HEK293 (cell line): ENCODE measurements around the gene NPIPA8.
"Not testable (repeated sequence)": the region's sequence is repeated elsewhere in the genome, so short reads cannot be mapped to it uniquely, and the experiment has no call there.

Source experiments
- KLF9 ChIP-seq: fragments of 450-650 bp; formaldehyde crosslinking; IDR thresholded peaks from 2 replicates; pipeline ENCODE4 v1.5.1; 2016; ENCODE audit warnings: missing biosample characterization, missing genetic modification characterization, low read depth
- TRIM28 ChIP-seq: IDR thresholded peaks from 2 replicates; pipeline ENCODE4 v1.6.1; 2011; ENCODE audit warnings: low read length, control low read depth, borderline replicate concordance
- ZIC2 ChIP-seq: fragments of 450-650 bp; formaldehyde crosslinking; IDR thresholded peaks from 2 replicates; pipeline ENCODE4 v1.5.1; 2016; ENCODE audit warnings: missing biosample characterization, missing genetic modification characterization
- ZNF221 ChIP-seq: fragments of 450-650 bp; formaldehyde crosslinking; IDR thresholded peaks from 2 replicates; pipeline ENCODE4 v1.5.1; 2017; ENCODE audit warnings: missing biosample characterization, missing genetic modification characterization, borderline replicate concordance
- ZNF561 ChIP-seq: fragments of 450-650 bp; IDR thresholded peaks from 2 replicates; pipeline ENCODE4 v1.5.1; 2018; ENCODE audit warnings: missing biosample characterization, missing genetic modification characterization, borderline replicate concordance
- ZNF623 ChIP-seq: fragments of 450-650 bp; formaldehyde crosslinking; IDR thresholded peaks from 2 replicates; pipeline ENCODE4 v1.5.1; 2016; ENCODE audit warnings: missing biosample characterization, missing genetic modification characterization
- ZNF707 ChIP-seq: fragments of 450-650 bp; formaldehyde crosslinking; IDR thresholded peaks from 2 replicates; pipeline ENCODE4 v1.5.1; 2016; ENCODE audit warnings: missing biosample characterization, missing genetic modification characterization
- ZNF747 ChIP-seq: fragments of 450-650 bp; formaldehyde crosslinking; IDR thresholded peaks from 2 replicates; pipeline ENCODE4 v1.5.1; 2016; ENCODE audit warnings: missing biosample characterization, missing genetic modification characterization
- ZXDB ChIP-seq: fragments of 450-650 bp; formaldehyde crosslinking; IDR thresholded peaks from 2 replicates; pipeline ENCODE4 v1.5.1; 2016; ENCODE audit warnings: missing biosample characterization, missing genetic modification characterization
- TF ChIP-seq, protein P1 (sequence below): fragments of 450-650 bp; formaldehyde crosslinking; IDR thresholded peaks from 2 replicates; pipeline ENCODE4 v1.5.1; 2016; ENCODE audit warnings: missing biosample characterization, missing genetic modification characterization
- TF ChIP-seq, protein P2 (sequence below): fragments of 450-650 bp; formaldehyde crosslinking; IDR thresholded peaks from 2 replicates; pipeline ENCODE4 v1.5.1; 2016; ENCODE audit warnings: missing biosample characterization, missing genetic modification characterization, borderline replicate concordance
- TF ChIP-seq, protein P3 (sequence below): fragments of 450-650 bp; formaldehyde crosslinking; IDR thresholded peaks from 2 replicates; pipeline ENCODE4 v1.5.1; 2016; ENCODE audit warnings: missing biosample characterization, missing genetic modification characterization
- TF ChIP-seq, protein P4 (sequence below): fragments of 450-650 bp; IDR thresholded peaks from 2 replicates; pipeline ENCODE4 v1.5.1; 2018; ENCODE audit warnings: missing biosample characterization, mild to moderate bottlenecking, missing genetic modification characterization
- TF ChIP-seq, protein P5 (sequence below): fragments of 450-650 bp; formaldehyde crosslinking; IDR thresholded peaks from 2 replicates; pipeline ENCODE4 v1.5.1; 2016; ENCODE audit warnings: missing biosample characterization, missing genetic modification characterization

DNA sequence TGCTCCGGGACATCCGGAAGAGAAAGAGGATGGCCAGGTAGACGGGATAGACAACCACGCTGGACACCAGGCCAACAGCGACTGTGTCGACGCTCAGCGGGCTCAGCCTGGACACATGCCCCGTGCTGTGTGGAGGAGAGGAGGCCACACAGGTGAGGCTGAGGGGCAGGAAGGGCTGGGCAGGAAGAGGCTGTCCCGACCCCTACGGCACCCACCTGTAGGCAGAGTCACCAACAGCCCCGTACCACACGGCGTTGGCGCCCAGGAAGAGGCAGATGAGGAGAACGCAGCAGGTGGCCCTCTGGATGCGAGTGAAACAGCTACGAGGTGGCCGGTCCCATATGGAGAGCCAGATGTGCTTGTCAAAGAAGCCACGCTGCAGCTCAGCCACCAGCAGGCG is at the start of gene NPIPA8:
- TF ChIP-seq ZNF707 (tag by site-specific recombination); TRIM28; ZNF747 (tag by site-specific recombination); ZNF623 (tag by site-specific recombination); ZNF221 (tag by site-specific recombination); KLF9 (tag by site-specific recombination); ZNF561 (tag by site-specific recombination); ZXDB (tag by site-specific recombination); ZIC2 (tag by site-specific recombination): not testable (repeated sequence)
- TF ChIP-seq, protein P1, sequence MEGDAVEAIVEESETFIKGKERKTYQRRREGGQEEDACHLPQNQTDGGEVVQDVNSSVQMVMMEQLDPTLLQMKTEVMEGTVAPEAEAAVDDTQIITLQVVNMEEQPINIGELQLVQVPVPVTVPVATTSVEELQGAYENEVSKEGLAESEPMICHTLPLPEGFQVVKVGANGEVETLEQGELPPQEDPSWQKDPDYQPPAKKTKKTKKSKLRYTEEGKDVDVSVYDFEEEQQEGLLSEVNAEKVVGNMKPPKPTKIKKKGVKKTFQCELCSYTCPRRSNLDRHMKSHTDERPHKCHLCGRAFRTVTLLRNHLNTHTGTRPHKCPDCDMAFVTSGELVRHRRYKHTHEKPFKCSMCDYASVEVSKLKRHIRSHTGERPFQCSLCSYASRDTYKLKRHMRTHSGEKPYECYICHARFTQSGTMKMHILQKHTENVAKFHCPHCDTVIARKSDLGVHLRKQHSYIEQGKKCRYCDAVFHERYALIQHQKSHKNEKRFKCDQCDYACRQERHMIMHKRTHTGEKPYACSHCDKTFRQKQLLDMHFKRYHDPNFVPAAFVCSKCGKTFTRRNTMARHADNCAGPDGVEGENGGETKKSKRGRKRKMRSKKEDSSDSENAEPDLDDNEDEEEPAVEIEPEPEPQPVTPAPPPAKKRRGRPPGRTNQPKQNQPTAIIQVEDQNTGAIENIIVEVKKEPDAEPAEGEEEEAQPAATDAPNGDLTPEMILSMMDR (tag by site-specific recombination): not testable (repeated sequence)
- TF ChIP-seq, protein P2, sequence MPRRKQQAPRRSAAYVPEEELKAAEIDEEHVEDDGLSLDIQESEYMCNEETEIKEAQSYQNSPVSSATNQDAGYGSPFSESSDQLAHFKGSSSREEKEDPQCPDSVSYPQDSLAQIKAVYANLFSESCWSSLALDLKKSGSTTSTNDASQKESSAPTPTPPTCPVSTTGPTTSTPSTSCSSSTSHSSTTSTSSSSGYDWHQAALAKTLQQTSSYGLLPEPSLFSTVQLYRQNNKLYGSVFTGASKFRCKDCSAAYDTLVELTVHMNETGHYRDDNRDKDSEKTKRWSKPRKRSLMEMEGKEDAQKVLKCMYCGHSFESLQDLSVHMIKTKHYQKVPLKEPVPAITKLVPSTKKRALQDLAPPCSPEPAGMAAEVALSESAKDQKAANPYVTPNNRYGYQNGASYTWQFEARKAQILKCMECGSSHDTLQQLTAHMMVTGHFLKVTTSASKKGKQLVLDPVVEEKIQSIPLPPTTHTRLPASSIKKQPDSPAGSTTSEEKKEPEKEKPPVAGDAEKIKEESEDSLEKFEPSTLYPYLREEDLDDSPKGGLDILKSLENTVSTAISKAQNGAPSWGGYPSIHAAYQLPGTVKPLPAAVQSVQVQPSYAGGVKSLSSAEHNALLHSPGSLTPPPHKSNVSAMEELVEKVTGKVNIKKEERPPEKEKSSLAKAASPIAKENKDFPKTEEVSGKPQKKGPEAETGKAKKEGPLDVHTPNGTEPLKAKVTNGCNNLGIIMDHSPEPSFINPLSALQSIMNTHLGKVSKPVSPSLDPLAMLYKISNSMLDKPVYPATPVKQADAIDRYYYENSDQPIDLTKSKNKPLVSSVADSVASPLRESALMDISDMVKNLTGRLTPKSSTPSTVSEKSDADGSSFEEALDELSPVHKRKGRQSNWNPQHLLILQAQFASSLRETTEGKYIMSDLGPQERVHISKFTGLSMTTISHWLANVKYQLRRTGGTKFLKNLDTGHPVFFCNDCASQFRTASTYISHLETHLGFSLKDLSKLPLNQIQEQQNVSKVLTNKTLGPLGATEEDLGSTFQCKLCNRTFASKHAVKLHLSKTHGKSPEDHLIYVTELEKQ (tag by site-specific recombination): not testable (repeated sequence)
- TF ChIP-seq, protein P3, sequence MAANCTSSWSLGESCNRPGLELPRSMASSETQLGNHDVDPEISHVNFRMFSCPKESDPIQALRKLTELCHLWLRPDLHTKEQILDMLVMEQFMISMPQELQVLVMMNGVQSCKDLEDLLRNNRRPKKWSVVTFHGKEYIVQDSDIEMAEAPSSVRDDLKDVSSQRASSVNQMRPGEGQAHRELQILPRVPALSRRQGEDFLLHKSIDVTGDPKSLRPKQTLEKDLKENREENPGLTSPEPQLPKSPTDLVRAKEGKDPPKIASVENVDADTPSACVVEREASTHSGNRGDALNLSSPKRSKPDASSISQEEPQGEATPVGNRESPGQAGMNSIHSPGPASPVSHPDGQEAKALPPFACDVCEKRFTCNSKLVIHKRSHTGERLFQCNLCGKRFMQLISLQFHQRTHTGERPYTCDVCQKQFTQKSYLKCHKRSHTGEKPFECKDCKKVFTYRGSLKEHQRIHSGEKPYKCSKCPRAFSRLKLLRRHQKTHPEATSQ (tag by site-specific recombination): not testable (repeated sequence)
- TF ChIP-seq, protein P4, sequence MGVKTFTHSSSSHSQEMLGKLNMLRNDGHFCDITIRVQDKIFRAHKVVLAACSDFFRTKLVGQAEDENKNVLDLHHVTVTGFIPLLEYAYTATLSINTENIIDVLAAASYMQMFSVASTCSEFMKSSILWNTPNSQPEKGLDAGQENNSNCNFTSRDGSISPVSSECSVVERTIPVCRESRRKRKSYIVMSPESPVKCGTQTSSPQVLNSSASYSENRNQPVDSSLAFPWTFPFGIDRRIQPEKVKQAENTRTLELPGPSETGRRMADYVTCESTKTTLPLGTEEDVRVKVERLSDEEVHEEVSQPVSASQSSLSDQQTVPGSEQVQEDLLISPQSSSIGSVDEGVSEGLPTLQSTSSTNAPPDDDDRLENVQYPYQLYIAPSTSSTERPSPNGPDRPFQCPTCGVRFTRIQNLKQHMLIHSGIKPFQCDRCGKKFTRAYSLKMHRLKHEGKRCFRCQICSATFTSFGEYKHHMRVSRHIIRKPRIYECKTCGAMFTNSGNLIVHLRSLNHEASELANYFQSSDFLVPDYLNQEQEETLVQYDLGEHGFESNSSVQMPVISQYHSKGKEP (tag by site-specific recombination): not testable (repeated sequence)
- TF ChIP-seq, protein P5, sequence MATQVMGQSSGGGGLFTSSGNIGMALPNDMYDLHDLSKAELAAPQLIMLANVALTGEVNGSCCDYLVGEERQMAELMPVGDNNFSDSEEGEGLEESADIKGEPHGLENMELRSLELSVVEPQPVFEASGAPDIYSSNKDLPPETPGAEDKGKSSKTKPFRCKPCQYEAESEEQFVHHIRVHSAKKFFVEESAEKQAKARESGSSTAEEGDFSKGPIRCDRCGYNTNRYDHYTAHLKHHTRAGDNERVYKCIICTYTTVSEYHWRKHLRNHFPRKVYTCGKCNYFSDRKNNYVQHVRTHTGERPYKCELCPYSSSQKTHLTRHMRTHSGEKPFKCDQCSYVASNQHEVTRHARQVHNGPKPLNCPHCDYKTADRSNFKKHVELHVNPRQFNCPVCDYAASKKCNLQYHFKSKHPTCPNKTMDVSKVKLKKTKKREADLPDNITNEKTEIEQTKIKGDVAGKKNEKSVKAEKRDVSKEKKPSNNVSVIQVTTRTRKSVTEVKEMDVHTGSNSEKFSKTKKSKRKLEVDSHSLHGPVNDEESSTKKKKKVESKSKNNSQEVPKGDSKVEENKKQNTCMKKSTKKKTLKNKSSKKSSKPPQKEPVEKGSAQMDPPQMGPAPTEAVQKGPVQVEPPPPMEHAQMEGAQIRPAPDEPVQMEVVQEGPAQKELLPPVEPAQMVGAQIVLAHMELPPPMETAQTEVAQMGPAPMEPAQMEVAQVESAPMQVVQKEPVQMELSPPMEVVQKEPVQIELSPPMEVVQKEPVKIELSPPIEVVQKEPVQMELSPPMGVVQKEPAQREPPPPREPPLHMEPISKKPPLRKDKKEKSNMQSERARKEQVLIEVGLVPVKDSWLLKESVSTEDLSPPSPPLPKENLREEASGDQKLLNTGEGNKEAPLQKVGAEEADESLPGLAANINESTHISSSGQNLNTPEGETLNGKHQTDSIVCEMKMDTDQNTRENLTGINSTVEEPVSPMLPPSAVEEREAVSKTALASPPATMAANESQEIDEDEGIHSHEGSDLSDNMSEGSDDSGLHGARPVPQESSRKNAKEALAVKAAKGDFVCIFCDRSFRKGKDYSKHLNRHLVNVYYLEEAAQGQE (tag by site-specific recombination): not testable (repeated sequence)
